Stimulated activated CD4-positive, alpha-beta T cell treated with anti-CD3 and anti-CD28 coated beads, Interleukin-1b, Interleukin-23, amount 100 ng/mL, for 24 hours (primary cell): ENCODE results near the gene NUP42.
"Not testable (repeated sequence)": the region's sequence is repeated elsewhere in the genome, so short reads cannot be mapped to it uniquely, and the experiment has no call there.

Experiments used
- DNase-seq, 4 experiments: peaks; one replicate each; pipeline ENCODE4 v3.0.0-alpha.2; 2020; ENCODE audit warnings: low read depth in 4 of 4, low spot score in 1 of 4

The NUP42 gene

DNA sequence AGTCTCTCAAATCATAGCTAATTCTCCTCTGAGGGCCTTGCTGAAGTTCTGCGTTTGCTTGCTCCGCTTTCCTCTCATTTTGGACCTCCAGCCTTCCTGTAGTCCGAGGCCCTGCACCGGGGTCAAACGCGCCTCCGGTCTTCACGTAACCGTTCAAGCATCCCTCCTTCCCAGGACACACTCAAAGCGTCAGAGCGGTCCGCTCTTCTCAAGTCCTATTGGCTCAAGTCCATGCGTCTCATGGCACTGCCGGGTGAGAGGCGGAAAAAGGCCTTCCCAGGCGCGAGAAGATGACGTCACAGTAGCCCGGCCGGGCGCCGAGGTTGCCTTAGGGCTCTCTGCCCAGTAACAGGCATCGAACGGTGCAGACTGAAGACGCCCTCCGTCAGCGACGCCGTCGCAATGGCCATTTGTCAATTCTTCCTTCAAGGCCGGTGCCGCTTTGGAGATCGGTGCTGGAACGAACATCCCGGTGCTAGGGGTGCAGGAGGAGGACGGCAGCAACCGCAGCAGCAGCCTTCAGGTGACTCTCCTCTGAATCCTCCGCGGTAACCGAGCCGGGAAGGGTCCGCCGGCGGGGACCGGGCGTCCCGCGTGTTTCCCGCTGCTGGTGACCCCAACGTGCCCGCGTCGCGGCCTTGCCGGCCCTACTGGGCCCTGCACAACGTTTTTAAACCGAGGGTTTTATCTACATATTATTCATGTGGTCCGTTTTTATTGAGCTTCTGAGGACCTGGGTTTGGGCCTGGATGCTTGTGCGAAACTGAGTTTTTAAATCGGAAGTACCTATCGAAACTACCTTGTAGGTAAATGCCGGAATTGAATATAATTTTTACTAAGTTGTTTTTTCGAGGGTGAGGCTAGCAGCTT is at the start of gene NUP42:
NUP42 (plus strand) TSS at position 365 of the 870 bp plus-strand sequence; CDS start at position 403, 38 bp downstream.
- DNase-seq = peak; percentile 92 to 96 (median 94)

DNA sequence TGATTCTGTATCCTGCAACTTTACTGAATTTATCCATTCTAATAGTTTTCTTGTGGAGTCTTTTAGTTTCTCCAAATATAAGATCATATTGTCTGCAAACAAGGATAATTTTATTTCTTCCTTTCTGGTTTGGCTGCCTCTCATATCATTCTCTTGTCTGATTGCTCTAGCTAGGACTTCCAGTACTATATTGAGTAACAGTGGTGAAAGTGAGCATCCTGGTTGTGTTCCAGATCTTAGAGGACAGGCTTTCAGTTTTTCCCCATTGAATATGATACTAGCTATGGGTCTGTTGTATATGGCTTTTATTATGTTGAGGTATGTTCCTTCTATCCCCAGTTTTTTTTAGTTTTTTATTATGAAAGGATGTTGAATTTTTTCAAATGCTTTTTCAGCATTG is 48.1 kb upstream of the NUP42 start:
- DNase-seq = no peak

GRCh38 chr7:23135755-23136154 is 46.1 kb upstream of the NUP42 start:
- DNase-seq = no peak

GRCh38 chr7:23136216-23136615 is 45.6 kb upstream of the NUP42 start:
- DNase-seq = no peak

GRCh38 chr7:23157679-23158078 is 24.2 kb upstream of the NUP42 start:
- DNase-seq = no peak

GRCh38 chr7:23158546-23158945 is 23.3 kb upstream of the NUP42 start:
- DNase-seq = no peak

DNA sequence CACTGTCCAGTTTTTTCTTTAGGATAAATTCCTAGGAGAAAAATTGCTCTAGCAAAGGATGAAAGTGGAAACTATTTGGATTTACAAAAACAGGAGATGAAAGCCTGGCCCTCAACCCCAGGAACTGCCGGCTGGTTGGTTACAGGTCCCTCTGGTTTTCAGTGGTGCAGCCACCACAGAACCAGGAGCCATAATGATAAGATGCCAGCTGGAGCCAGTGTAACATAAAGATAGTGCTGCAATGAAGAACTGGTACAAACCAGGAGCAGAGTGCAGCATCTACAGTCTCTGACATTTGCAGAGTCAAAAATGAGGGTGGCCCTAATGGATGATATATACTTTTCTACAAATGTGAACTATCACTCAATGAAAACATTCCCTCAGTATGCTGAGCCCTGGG is 20.4 kb upstream of the NUP42 start:
- no peak for DNase-seq

DNA sequence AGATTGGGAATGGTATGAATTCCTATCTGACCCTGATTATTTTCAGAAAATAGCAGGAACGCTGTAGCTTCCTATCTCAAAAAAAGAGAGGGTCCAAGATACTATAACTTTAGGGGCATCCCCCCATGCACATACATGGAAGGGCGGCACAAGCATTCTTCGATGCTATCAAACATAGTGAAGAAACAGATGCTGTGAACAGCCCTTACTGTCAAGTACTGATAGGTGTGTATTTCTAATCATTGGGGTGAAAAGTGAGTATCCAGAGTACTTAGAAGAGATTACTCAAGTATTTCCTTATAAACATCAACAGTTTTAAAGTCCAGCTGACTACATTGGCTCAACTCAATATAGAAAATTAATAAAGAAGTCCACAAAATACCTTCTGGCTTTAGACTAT is 17.0 kb upstream of the NUP42 start:
- DNase-seq = no peak

DNA sequence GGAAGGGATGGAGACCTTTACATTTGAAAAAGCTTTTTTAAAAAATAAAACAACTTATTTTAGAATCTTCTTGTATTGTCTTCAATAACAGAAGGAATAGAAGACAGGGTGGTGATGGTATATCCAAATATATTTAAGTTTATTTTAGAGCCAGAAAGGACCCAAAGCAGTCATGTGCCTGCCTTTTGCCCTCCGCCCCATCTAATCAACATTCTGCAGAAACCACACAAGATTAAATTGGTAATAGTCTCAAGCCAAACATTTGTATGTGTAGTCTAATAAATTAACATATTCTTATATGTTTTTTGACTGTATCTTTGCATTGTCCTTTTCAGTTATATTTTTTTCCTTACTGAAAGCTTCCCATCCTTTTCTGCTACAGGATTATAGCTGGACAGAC is 16.5 kb upstream of the NUP42 start:
- no peak for DNase-seq

- no peak for DNase-seq
Measured at GRCh38 chr7:23167691-23168090, 14.2 kb upstream of the NUP42 start.

DNA sequence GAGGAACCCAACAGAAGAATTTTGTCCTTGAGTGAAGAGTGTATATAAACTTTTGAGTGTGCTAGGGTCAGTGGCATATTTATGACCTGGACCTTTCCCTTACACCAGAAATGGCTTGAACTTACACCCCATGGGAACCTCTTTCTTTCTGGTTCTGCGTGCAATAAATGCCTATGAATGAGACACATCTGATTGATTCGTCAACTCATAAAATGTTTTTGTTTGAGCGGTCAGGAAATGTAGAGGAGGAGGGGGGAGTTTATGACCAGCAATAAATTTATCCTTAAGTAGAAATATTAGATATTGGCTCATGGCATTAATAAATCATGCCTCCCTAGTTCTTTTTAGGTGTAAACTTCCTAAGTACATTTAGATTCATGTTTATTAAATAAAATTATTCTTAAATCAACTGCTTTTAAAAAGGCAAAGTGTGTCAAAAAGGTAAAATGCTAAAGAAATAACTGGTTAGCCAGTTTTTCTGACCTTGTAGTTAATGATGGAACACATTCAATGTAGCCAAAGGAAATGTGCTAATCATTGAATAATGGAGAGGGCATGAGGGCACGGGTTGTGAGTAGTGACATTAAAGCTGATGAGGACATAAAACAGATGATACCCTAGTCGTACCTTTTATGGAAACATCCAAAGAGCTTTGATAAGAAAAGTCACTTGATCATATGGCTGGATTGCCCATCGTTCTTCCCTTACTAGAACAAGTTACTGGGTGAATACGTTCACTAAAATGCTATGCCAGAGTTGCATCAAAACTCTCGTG is 13.6 kb upstream of the NUP42 start:
- no peak for DNase-seq

GRCh38 chr7:23175938-23176337 is 5.9 kb upstream of the NUP42 start:
- DNase-seq = no peak

- DNase-seq = no peak
Measured at GRCh38 chr7:23183279-23184012, 1.6 kb downstream of the NUP42 start.

- no peak for DNase-seq
Measured at GRCh38 chr7:23184291-23184690, 2.4 kb downstream of the NUP42 start.

GRCh38 chr7:23184709-23185359 is 3.0 kb downstream of the NUP42 start:
- no peak for DNase-seq

GRCh38 chr7:23185980-23186379 is 4.1 kb downstream of the NUP42 start:
- no peak for DNase-seq

DNA sequence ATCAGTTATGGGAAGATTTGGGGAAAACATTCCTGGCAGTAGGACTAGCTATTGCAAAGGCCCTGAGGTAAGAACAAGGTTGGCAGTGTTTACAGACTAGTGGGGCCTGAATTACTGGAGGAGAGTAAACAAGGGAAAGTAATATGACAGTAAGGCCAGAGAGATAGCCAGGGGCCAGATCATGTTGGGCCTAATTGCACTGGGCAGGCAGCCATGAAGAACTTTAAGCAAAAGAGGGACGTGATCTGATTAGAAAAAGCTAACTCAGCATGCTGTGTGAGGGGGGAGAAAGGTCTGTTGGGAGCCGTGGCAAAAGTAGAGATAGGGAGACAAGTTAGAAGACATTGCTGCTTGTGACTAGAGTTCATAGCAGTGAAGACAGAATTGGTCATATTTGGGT is 9.2 kb downstream of the NUP42 start:
- DNase-seq = no peak

DNA sequence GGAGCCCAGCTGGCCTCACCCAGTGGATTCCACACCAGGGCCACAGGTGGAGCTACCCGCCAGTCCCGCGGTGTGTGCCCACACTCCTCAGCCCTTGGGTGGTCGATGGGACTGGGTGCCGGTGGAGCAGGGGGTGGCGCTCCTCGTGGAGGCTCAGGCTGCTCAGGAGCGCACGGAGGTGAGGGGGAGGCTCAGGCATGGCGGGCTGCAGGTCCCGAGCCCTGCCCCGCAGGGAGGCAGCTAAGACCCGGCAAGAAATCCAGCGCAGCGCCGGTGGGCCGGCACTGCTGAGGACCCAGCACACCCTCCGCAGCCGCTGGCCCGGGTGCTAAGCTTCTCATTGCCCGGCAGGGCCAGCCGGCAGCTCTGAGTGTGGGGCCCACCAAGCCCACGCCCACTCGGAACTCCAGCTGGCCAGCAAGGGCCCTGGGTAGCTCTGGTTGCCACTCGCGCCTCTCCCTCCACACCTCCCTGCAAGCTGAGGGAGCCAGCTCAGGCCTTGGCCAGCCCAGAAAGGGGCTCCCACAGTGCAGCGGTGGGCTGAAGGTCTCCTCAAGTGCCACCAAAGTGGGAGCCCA is 11.9 kb downstream of the NUP42 start:
- not testable (repeated sequence) for DNase-seq

DNA sequence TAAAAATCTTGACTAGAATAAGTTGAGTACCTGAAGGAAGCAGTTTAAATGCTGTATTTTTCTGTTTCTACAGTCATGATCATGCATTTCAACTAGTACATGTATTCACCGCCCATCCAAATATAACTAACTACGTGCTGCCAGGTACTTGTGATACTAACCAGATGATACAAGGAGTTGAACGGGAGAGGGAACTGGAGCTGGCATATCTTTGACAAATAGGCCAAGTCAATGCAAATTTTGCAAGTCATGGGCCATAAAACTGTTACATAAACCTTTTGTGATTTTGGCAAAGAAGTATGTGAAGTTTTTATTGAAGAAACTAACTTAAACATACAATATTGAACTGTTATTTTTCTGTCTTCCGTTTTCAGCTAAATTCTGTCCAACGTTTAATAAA is 14.5 kb downstream of the NUP42 start:
- no peak for DNase-seq

GRCh38 chr7:23197745-23198144 is 15.9 kb downstream of the NUP42 start:
- DNase-seq = not testable (repeated sequence)

DNA sequence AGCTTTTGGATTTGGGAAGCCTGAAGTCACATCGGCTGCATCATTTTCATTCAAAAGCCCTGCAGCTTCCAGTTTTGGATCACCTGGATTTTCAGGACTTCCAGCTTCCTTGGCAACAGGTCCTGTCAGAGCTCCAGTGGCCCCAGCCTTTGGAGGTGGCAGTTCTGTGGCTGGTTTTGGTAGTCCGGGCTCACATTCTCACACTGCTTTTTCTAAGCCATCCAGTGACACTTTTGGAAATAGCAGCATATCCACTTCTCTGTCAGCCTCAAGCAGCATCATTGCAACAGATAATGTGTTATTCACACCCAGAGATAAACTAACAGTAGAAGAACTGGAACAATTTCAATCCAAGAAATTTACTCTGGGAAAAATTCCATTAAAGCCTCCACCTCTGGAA is 18.5 kb downstream of the NUP42 start:
- no peak for DNase-seq
